Parathyroid adenoma (tissue), 2 donors: ENCODE data around the gene HES7.
"Not testable (repeated sequence)": the region's sequence is repeated elsewhere in the genome, so short reads cannot be mapped to it uniquely, and the experiment has no call there.

Experiments
- H2AFZ ChIP-seq: fragments of 300-600 bp; sonication (generic); one replicate; pipeline ENCODE4 v1.7.0; 2017; ENCODE audit warnings: antibody characterized with exemption, mild to moderate bottlenecking
- H3K27ac ChIP-seq: fragments of 300-600 bp; sonication (generic); one replicate; pipeline ENCODE4 v1.7.0; 2017
- H3K27me3 ChIP-seq: fragments of 300-600 bp; sonication (generic); one replicate; pipeline ENCODE4 v1.7.0; 2017; ENCODE audit warnings: low read length; ENCODE audit not compliant: control insufficient read depth, insufficient read depth
- H3K36me3 ChIP-seq: fragments of 300-600 bp; sonication (generic); one replicate; pipeline ENCODE4 v1.7.0; 2017; ENCODE audit warnings: low read length; ENCODE audit not compliant: control insufficient read depth, insufficient read depth
- H3K4me1 ChIP-seq: fragments of 300-600 bp; sonication (generic); one replicate; pipeline ENCODE4 v1.7.0; 2017; ENCODE audit warnings: control low read depth
- H3K4me2 ChIP-seq: fragments of 300-600 bp; sonication (generic); one replicate; pipeline ENCODE4 v1.7.0; 2017; ENCODE audit warnings: low read length
- H3K4me3 ChIP-seq: fragments of 300-600 bp; sonication (generic); one replicate; pipeline ENCODE4 v1.7.0; 2017; ENCODE audit warnings: low read depth, low read length
- H3K79me2 ChIP-seq: fragments of 300-600 bp; sonication (generic); one replicate; pipeline ENCODE4 v1.7.0; 2017; ENCODE audit warnings: control low read depth
- H3K9ac ChIP-seq: fragments of 300-600 bp; sonication (generic); one replicate; pipeline ENCODE4 v1.7.0; 2017; ENCODE audit warnings: mild to moderate bottlenecking
- H3K9me3 ChIP-seq: fragments of 300-600 bp; sonication (generic); one replicate; pipeline ENCODE4 v1.7.0; 2017; ENCODE audit warnings: low read length; ENCODE audit not compliant: control insufficient read depth
- TF ChIP-seq, protein P1 (sequence below): fragments of 300-600 bp; sonication (generic); IDR thresholded peaks from one replicate; pipeline ENCODE4 v1.7.0; 2017; ENCODE audit warnings: antibody characterized with exemption, mild to moderate bottlenecking
- donor health status: primary hyperparathyroidism.

HES7 gene

DNA sequence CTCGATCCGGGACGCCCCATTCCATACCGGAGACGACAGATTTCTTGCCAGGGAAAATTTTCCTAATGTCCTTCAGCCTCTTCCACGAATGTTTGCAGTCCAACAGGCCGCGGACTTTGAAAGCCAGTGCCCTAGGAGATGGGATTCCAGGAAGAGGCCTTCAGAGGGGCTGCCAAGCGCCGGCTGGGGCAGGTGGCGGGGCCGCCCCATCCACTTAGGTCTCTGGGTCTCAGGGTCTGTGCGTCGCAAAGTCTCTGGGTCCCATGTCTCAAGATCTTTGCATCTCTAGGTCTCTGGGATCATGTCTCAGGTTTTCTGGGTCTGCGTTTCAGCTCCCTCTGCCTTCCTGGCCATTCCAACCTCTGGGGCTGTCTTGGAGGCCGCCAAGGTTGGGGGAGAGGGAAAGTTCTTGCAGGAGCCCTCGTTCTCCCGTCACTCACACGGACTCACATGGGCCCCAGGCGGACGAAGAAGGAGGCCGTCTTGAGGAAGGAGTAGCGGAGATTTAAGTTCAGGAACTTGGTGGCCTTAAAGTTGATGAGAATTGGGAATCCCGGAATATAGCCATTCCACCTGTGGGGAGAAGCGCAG is 43.6 kb downstream of the HES7 start:
- Histone ChIP-seq H3K79me2 (no peaks in the 10 kb centered on the region), H2AFZ (peak overlapping the region; percentile 81), H3K9me3 (no peaks in the 10 kb centered on the region), H3K4me3 (peak overlapping the region; percentile 53), H3K27ac (no peak overlapping the region), H3K4me2 (peak overlapping the region; percentile 73), H3K9ac (no peak overlapping the region), H3K36me3 (no peaks in the 10 kb centered on the region), H3K4me1 (no peaks in the 10 kb centered on the region), H3K27me3 (no peaks in the 10 kb centered on the region)
- TF ChIP-seq, protein P1, sequence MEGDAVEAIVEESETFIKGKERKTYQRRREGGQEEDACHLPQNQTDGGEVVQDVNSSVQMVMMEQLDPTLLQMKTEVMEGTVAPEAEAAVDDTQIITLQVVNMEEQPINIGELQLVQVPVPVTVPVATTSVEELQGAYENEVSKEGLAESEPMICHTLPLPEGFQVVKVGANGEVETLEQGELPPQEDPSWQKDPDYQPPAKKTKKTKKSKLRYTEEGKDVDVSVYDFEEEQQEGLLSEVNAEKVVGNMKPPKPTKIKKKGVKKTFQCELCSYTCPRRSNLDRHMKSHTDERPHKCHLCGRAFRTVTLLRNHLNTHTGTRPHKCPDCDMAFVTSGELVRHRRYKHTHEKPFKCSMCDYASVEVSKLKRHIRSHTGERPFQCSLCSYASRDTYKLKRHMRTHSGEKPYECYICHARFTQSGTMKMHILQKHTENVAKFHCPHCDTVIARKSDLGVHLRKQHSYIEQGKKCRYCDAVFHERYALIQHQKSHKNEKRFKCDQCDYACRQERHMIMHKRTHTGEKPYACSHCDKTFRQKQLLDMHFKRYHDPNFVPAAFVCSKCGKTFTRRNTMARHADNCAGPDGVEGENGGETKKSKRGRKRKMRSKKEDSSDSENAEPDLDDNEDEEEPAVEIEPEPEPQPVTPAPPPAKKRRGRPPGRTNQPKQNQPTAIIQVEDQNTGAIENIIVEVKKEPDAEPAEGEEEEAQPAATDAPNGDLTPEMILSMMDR = no peak

DNA sequence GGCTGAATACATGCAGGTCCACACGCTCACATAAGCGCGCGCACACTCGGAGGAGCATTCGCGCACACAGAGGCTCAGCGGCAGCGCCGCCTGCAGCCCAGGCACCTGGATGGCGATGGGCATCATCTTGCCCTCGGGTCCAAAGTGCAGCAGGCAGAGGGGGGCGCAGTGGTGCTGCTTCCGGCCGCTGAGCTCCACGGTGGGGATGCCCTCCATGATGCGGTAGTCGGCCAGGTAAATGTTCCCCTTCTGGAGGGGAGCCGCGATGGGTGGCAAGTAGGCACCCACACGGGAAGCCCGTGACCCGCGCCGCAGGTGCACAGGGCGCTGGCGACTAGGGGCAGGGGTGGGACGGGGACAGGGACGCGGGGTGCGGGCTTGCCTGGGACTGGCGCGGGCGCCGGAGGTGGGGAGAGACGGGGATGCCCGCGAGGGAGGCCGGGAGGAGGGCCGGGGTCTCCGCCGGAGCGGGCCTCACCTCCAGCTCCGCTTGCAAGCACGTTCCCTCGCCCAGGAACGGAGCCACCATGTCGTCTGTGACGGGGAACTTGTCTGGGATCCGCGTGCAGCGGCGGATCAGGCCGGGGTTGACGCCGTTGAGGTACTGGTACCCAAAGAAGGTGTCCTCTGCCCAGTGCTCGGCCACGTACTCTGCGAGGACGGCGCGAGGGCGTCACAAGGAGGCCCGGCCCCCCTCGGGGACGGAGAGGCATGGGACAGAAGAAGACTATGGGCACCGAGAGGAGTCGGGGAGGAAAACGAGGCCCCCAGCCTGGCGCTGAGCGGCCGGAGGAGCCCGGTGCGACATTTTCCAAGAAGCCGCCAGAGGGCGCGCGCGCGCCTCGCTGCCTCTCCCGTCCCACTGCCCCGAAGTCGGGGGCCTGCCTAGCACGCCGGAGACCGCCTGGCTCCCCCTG is 44.4 kb downstream of the HES7 start:
- peak overlapping the region; percentile 53 for H3K4me3 ChIP-seq
- no peaks in the 10 kb centered on the region for H3K36me3 ChIP-seq
- TF ChIP-seq, protein P1 = peak; percentile 94
- no peaks in the 10 kb centered on the region for H3K4me1 ChIP-seq
- H3K9me3 ChIP-seq = no peaks in the 10 kb centered on the region
- no peak overlapping the region for H3K27ac ChIP-seq
- no peaks in the 10 kb centered on the region for H3K79me2 ChIP-seq
- no peak overlapping the region for H3K9ac ChIP-seq
- peak overlapping the region; percentile 81 for H2AFZ ChIP-seq
- H3K27me3 ChIP-seq = peaks cover 1% of the 10 kb centered on the region
- H3K4me2 ChIP-seq = peak overlapping the region; percentile 73

DNA sequence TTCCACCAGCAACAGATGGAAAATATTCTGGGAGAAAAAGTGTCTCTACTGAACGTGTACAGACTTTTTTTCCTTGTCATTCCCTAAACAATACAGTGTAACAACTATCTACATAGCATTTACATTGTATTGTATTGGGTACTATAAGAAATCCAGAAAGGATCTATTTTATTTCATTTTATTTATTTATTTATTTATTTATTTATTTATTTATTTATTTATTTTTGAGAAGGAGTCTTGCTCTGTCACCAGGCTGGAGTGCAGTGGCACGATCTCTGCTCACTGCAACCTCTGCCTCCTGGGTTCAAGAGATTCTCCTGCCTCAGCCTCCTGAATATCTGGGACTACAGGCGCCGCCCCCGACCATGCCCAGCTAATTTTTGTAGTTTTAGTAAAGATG is 46.0 kb downstream of the HES7 start:
- H3K27me3 ChIP-seq, H3K4me2 ChIP-seq: not testable (repeated sequence)

DNA sequence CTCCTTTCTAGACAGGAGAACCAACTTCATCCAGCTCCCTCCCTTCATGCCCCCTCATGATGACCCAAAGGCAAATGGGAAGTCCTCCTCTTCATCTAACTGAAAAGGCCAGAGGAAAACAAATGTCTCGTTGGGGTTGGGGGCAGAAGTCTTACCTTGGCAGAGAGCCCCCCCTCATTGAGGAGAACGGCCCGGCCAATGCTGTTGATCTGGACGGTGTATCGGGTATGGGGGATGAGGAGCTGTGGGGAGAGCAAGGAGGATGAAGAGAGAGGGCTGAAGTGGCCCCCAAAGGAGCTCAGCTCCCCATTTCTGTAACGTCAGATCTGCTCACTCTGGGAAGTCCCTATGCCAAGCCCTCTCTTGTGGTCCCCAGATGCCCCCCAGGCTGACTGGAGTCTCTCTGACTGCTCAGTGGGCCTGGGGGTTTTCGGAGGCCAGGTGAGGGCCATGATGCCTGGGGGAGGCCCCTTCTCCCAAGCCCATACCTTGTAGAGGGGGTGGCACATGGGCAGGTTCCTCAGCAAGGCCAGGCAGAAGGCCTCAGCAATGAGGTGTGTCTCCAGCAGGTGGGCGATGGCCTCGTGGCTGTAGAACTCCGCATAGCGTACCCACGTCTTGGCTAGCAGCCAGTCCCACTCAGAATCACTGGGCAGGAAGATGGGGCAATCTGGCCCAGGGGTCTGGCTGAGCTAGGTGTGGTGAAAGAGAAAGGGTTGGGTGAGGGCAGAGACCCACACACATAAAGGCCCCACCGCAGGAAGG is 47.2 kb downstream of the HES7 start:
- Histone ChIP-seq H2AFZ (no peak overlapping the region), H3K9ac (no peak overlapping the region), H3K36me3 (no peaks in the 10 kb centered on the region), H3K4me3 (no peak overlapping the region), H3K79me2 (no peaks in the 10 kb centered on the region), H3K27me3 (peaks cover 7% of the 10 kb centered on the region), H3K27ac (no peak overlapping the region), H3K9me3 (no peaks in the 10 kb centered on the region), H3K4me1 (peaks cover 4% of the 10 kb centered on the region), H3K4me2 (no peak overlapping the region)
- TF ChIP-seq, protein P1 = no peak

More for the DNA sequence above, 46.0 kb downstream of the HES7 start:
- not testable (repeated sequence) for H3K79me2 ChIP-seq, H2AFZ ChIP-seq, H3K9me3 ChIP-seq, H3K27ac ChIP-seq, H3K4me1 ChIP-seq, H3K9ac ChIP-seq, H3K36me3 ChIP-seq, H3K4me3 ChIP-seq
